GM18858 (cell line): ENCODE measurements around the gene MAPK8IP2.
"Not testable (repeated sequence)": the region's sequence is repeated elsewhere in the genome, so short reads cannot be mapped to it uniquely, and the experiment has no call there.

Source experiments
- ATAC-seq: cut with Tn5 transposase; IDR thresholded peaks from one replicate; pipeline ENCODE4 v1.9.1; 2021; ENCODE audit not compliant: unreplicated experiment

Gene MAPK8IP2

GRCh38 chr22:50633771-50634170 is 33.2 kb downstream of the MAPK8IP2 start:
- ATAC-seq = no peak

GRCh38 chr22:50635591-50635990 is 35.0 kb downstream of the MAPK8IP2 start:
- no peak for ATAC-seq

- not testable (repeated sequence) for ATAC-seq
These were observed 39.7 kb downstream of the MAPK8IP2 start for GRCh38 chr22:50640296-50640695.

- ATAC-seq = no peak
These were observed 40.5 kb downstream of the MAPK8IP2 start for GRCh38 chr22:50640857-50641647.

GRCh38 chr22:50641696-50642607 is 41.4 kb downstream of the MAPK8IP2 start:
- ATAC-seq = no peak

- not testable (repeated sequence) for ATAC-seq
These were observed 42.6 kb downstream of the MAPK8IP2 start for GRCh38 chr22:50643021-50643820.

GRCh38 chr22:50643821-50644101 is 43.2 kb downstream of the MAPK8IP2 start:
- ATAC-seq = not testable (repeated sequence)

GRCh38 chr22:50653256-50653655 is 52.7 kb downstream of the MAPK8IP2 start:
- ATAC-seq = no peak

GRCh38 chr22:50654664-50655063 is 54.1 kb downstream of the MAPK8IP2 start:
- ATAC-seq = not testable (repeated sequence)

GRCh38 chr22:50656122-50657070 is 55.8 kb downstream of the MAPK8IP2 start:
- no peak for ATAC-seq

- ATAC-seq = no peak
These were observed 57.3 kb downstream of the MAPK8IP2 start for GRCh38 chr22:50657925-50658324.

- not testable (repeated sequence) for ATAC-seq
These were observed 59.1 kb downstream of the MAPK8IP2 start for GRCh38 chr22:50659711-50660110.

- no peak for ATAC-seq
These were observed 59.7 kb downstream of the MAPK8IP2 start for GRCh38 chr22:50660306-50660705.
